SH-SY5Y (cell line): Measurements from ENCODE around the gene FBXO8.
A peak's percentile ranks its signal among the peaks of the same experiment; 100 is the strongest.

Experiments
- GATA2 ChIP-seq: IDR thresholded peaks from 2 replicates; pipeline ENCODE4 v1.6.1; 2011; ENCODE audit warnings: mild to moderate bottlenecking, low read depth, low read length
- GATA3 ChIP-seq: IDR thresholded peaks from 2 replicates; pipeline ENCODE4 v1.6.1; 2011; ENCODE audit warnings: low read depth, mild to moderate bottlenecking, low read length, moderate library complexity

FBXO8 gene

GRCh38 chr4:174230680-174231079 is 52.8 kb downstream of the FBXO8 start:
- TF ChIP-seq GATA3 = no peak
- TF ChIP-seq GATA2 = no peak

- TF ChIP-seq GATA2 (no peak), GATA3 (no peak)
Measured at GRCh38 chr4:174230148-174230547, 53.3 kb downstream of the FBXO8 start.

- no peak for TF ChIP-seq GATA3
- TF ChIP-seq GATA2 = no peak
Measured at GRCh38 chr4:174228988-174229387, 54.5 kb downstream of the FBXO8 start.

- TF ChIP-seq GATA3 (peak; percentile 74), GATA2 (peak; percentile 77)
Measured at GRCh38 chr4:174225349-174226049, 58.0 kb downstream of the FBXO8 start.

- no peak for TF ChIP-seq GATA3
- no peak for TF ChIP-seq GATA2
Measured at GRCh38 chr4:174224550-174224949, 58.9 kb downstream of the FBXO8 start.

GRCh38 chr4:174222266-174222872 is 61.1 kb downstream of the FBXO8 start:
- TF ChIP-seq GATA3 (no peak), GATA2 (no peak)

- peak; percentile 80 for TF ChIP-seq GATA2
- 0 out of 2 replicates have a peak, but pooled peaks have one; percentile 16 for TF ChIP-seq GATA3
Measured at GRCh38 chr4:174218127-174218790, 65.2 kb downstream of the FBXO8 start.

GRCh38 chr4:174217273-174218126 is 66.0 kb downstream of the FBXO8 start:
- TF ChIP-seq GATA3 (no peak), GATA2 (peak; percentile 82)

GRCh38 chr4:174216799-174217272 is 66.6 kb downstream of the FBXO8 start:
- no peak for TF ChIP-seq GATA2
- TF ChIP-seq GATA3 = no peak

- TF ChIP-seq GATA2 (peak; percentile 95), GATA3 (peak; percentile 92)
Measured at GRCh38 chr4:174215961-174216680, 67.3 kb downstream of the FBXO8 start.

- TF ChIP-seq GATA3 (no peak), GATA2 (no peak)
Measured at GRCh38 chr4:174215057-174215456, 68.4 kb downstream of the FBXO8 start.

- TF ChIP-seq GATA3 (no peak), GATA2 (no peak)
Measured at GRCh38 chr4:174214101-174214878, 69.2 kb downstream of the FBXO8 start.

- TF ChIP-seq GATA2 (no peak), GATA3 (no peak)
Measured at GRCh38 chr4:174213731-174214100, 69.8 kb downstream of the FBXO8 start.
